OCI-M2 (cell line): ENCODE results near the gene TEKT5.

Experiments
- DNase-seq: peaks from one replicate; lab custom pipeline; 2025; ENCODE audit not compliant: unreplicated experiment; lab: John Stamatoyannopoulos, UW

Gene TEKT5

GRCh38 chr16:10579965-10580882 lies 114.5 kb downstream of the TEKT5 start, which contains the start of gene EMP2:
EMP2 (minus strand) TSS chr16:10580598; CDS start chr16:10547617, 32,981 bp downstream.
- no peak for DNase-seq

DNA sequence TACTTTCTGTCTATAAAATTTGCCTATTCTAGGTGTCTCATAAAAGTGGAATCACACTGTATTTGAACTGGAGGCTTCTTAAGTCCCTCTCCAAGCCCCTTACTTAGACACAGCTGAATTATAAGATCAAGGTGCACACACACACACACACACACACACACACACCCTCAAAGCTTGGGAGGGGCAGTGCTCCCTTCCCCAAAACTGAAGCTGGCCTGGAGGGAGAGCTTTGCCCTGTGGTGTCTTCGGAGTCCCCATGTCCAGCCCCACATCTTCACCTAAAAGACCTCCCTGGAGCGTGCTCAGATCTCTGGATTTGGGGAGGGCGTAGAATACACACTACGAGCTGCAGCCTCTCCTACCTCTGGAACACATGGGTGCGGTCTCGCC lies 115.2 kb downstream of the TEKT5 start:
- DNase-seq, result no peak

DNA sequence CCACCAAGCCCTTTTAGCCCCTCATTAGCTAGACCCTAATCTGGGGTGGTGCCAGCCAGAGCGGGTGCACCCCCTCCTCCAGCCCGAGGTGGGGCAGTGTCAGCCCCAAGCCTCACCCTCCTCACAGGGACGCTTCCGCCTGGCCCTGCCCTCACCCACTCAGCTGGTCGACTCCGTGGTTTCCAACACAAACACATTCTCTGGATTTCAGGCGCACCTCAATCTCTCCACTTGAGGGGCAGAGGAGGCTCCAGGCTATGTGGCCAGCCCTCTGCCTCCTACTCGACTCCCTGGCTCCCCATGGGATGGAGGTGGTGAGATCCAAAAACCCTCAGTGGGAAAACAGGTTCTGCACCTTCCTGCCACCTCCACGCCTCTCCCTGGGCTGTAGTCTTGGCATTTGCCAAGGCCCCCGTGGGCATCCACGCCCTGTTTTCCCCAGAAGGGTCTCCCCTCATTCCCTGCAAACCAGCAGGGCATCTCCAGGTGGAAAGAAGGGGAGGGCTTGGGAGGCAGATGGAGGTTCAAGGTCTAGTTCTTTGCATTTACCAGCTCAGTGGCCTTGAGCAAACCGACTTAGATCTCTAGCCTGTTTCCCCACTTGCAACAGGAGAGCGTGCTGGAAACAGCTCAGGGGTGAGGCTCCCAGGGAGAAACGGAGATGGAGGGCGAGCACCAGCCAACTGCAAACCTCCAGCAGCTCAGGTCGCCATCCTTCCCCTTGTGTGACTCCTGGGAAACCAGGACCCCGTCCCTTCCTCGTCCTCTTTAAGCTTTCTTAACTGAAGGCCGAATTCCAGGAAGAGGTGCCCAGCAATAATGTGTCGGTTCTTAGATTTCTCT lies 116.0 kb downstream of the TEKT5 start:
- no peak for DNase-seq
